Fibroblast of skin of left quadriceps (primary cell): ENCODE measurements around the gene EHD1.

Experiments
- DNase-seq, 2 experiments: peaks; one replicate each; pipeline ENCODE4 v3.0.0-alpha.2; 2013; ENCODE audit warnings: low read depth in 2 of 2

Gene EHD1

GRCh38 chr11:64872790-64873488, 5.5 kb downstream of the EHD1 start:
- no peak for DNase-seq

- no peak for DNase-seq
Measured at GRCh38 chr11:64871492-64871891, 6.9 kb downstream of the EHD1 start.

GRCh38 chr11:64870893-64871466, 7.4 kb downstream of the EHD1 start:
- no peak for DNase-seq

- DNase-seq = no peak
Measured at GRCh38 chr11:64870176-64870892, 8.1 kb downstream of the EHD1 start.

DNA sequence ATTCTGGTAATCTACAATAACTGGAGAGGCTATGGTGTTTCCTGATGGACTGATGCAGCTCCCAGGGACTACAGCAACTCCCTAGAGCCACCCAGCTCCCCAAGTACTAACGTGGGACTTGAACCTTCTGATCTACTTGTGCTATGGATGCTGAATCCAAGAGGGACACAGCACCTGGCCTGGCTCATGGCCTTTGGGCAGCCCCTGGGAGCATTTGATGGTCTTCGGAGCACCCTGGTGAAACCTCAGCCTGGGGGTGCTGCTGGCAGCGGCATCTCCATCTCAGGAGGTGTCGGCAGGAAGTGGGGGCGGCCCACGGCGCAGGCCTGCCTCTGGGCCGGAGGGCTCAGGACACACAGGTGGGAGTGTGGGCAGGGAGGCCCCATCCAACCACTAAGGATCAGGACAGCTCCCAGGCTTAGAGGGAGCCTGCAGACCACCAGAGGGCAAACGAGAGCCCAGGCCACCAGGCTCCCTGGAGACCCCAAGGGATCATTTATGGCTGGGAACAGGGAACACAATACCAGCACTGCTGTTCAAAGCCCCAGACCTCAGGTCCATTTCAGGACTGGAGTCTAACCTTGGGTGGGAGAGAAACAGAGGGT, 8.7 kb downstream of the EHD1 start:
- DNase-seq = no peak

GRCh38 chr11:64868904-64869570, 9.4 kb downstream of the EHD1 start:
- DNase-seq = peak in 1 of 2 experiments; percentile 38

DNA sequence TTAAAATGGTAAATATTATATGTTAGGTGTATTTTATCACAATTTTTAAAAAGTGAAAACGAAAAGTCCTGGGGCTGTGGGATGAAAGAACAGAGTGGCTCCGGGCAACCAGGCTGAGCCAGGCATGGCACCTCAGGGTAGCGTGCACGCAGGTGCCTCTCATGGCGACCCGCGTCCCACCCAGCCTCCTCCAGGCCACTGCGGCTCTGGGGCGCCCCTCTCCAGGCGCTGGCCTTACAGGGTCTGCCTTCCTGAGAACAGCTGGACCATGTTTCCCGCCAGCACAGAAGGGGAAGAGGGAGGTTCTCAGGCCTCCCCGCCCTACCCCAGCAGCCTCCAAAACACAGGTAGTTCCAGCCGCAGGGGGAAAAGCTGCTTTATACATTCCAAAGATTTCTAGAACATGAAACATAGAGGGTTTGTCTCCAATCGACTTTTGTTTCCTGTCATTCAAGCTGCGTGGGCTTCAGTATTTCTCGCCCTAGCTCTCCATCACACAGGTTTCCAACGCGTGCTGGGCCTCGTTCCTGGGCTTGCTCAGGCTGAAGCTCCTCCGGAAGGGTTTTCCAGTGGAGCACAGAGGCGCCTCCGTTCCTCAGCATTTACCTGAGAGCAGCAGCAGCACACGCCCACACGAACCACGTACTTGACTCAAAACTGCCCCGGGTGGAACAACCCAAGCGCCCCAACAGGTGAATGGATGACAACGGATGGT, 10.5 kb downstream of the EHD1 start:
- no peak for DNase-seq

DNA sequence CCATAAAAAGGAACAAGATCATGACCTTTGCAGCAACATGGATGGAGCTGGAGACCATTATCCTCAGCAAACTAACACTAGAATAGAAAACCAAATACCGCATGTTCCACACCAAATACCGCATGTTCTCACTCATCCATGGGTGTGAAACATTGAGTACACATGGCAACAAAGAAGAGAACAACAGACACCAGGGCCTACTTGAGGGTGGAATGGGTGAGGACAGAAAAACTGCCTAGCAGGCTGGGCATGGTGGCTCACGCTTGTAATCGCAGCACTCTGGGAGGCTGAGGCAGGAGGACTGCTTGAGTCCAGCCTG, 12.3 kb downstream of the EHD1 start:
- no peak for DNase-seq

GRCh38 chr11:64865286-64866172, 12.9 kb downstream of the EHD1 start:
- peak in 1 of 2 experiments; percentile 26 for DNase-seq

DNA sequence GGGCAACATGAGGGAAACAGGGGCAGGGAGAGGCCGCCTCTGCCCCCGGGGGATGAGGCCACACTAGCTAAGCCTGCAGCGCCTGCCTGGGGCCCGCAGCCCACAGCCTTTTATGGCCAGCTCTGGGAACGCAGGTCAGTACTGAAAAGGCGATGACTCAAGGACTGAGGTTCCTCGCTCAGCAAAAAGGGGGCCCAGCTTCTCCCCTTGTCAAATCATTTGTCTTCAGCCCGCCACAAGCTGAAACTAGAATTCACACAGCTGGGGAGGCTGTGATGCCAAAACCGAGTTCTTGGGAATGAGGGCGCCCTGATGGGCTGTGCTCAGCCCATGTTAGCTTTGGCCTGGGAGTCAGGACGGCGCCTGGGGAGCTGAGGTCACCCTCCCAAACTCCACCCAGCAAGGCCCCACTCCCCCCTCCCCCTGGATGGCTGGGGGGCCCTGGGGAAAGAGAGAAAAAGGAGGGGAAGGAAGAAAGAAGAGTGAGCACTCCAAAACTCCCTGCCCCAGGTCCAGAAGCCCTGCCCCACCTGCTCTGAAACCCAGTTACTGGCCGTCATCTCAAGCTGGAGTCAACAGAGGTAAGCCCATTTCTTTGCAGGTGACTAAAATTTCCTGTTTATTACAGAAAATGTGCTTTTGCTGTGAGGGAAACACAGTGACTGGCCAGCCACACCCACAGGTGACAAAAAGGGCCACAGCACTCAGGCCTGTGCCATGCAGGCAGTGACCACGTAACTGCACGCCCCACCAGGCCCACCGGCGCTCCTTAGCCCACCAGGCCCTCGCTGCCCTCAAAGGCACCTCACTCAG, 13.7 kb downstream of the EHD1 start:
- DNase-seq = peak; percentile 67

GRCh38 chr11:64864135-64864472, 14.3 kb downstream of the EHD1 start:
- DNase-seq = no peak

GRCh38 chr11:64863391-64864060, 14.9 kb downstream of the EHD1 start:
- DNase-seq = no peak

GRCh38 chr11:64862987-64863390, 15.4 kb downstream of the EHD1 start:
- DNase-seq = no peak

GRCh38 chr11:64861227-64861975, 17.0 kb downstream of the EHD1 start:
- no peak for DNase-seq

DNA sequence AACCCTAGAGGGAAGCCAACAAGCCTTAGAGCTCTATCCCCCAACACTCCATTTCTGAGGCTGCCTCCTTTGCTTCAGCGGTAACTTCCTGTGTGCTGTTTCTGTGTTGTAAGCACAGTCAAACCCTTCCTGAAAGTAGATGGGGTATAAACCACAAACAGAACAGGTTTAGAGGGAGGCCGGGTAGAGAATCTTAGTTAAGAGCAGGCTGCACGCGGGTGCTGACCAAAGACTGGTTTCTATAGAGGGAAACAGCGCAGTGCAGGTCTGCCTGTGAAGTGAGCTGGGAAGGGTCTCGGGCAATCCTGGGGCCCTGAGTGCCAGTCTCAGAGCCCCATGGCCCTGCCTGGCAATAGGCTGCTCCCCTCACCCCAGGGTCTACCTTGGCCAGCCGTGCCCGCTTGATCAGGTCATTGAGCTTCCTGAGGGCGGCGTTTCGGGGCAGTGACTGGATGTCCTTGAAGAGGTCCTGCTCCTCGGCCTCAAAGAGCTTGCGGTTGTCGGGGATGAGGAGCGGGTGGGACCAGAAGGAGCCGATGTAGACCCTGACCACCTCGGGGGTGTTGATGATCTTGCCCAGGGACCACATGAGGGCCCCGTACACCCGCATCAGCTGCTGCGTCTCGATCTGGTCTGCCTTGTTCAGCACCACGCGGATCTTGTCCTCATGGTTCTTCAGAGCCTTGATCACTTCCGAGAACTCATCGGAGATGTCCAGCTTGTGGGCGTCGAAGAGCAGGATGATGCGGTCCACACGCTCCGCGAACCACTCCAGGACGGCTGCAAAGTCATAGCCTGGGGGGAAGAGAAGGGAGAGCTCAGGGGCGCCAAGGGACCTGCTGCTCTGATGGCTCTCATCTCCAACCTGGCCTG, 18.6 kb downstream of the EHD1 start:
- no peak for DNase-seq

- DNase-seq = no peak
Measured at GRCh38 chr11:64858467-64859263, 19.8 kb downstream of the EHD1 start.

GRCh38 chr11:64857485-64857884, 20.9 kb downstream of the EHD1 start:
- DNase-seq = no peak
